GM12878 (cell line): ENCODE data around the gene LTBP4. TPM values are rescaled to one million over a fixed set of nuclear protein-coding genes. Genes with fewer than 3 reads are reported as not detected.

ENCODE experiments used
- ATAC-seq: fragments of 200-7000 bp; cut with Tn5 transposase; 3 replicates; pipeline ENCODE4 v1.9.1; 2020; ENCODE audit warnings: mild to moderate bottlenecking, moderate library complexity
- BruUV-seq: library from RNA; stranded (reverse); fragments of 400-500 nt; replicated peaks from 2 replicates; lab custom pipeline; 2021; lab: Mats Ljungman, UMichigan
- CTCF ChIA-PET: fragments of 300-600 bp; sonication (Branson Sonifier 250); formaldehyde crosslinking; extraction: SDS; loops from one replicate; lab custom pipeline; 2021; ENCODE audit warnings: inconsistent platforms; lab: Yijun Ruan, JAX
- POLR2A ChIA-PET: fragments of 350-600 bp; formaldehyde crosslinking; extraction: SDS; loops from one replicate; lab custom pipeline; 2021; ENCODE audit warnings: inconsistent platforms; lab: Charles Lee
- RAD21 ChIA-PET: fragments of 300-600 bp; sonication (Branson Sonifier 250); formaldehyde crosslinking; loops from one replicate; lab custom pipeline; 2023; ENCODE audit warnings: antibody characterized with exemption; ENCODE audit not compliant: unreplicated experiment; lab: Charles Lee
- SMC1A ChIA-PET: fragments of 300-600 bp; sonication (Branson Sonifier 250); formaldehyde crosslinking; loops from one replicate; lab custom pipeline; 2023; ENCODE audit not compliant: unreplicated experiment, uncharacterized antibody; lab: Charles Lee
- DNase-seq: peaks from one replicate; pipeline ENCODE4 v3.0.0-alpha.2; 2011; ENCODE audit warnings: low read depth, low spot score
- FAIRE-seq: peaks from 3 replicates; lab custom pipeline; 2011; peaks lifted over from hg19 to GRCh38; lab: Jason Lieb, UNC
- H2AFZ ChIP-seq: 2 replicates; pipeline ENCODE4 v1.6.0; 2011; ENCODE audit warnings: low read depth, low read length, control low read depth; ENCODE audit not compliant: control insufficient read depth
- H3K27ac ChIP-seq: 2 replicates; pipeline ENCODE4 v1.5.1; 2011; ENCODE audit warnings: control low read depth; ENCODE audit not compliant: control insufficient read depth, insufficient read depth
- H3K27me3 ChIP-seq, 2 experiments: replicated peaks in 1 of 2; 2 replicates each; pipeline versions ENCODE4 v1.6.0 to v1.6.1; 2011; ENCODE audit warnings: low read length in 1 of 2; ENCODE audit not compliant: control insufficient read depth in 2 of 2, insufficient read depth in 2 of 2
- H3K36me3 ChIP-seq, 2 experiments: 2 replicates each; pipeline ENCODE4 v1.5.1; 2011; ENCODE audit warnings: low read length in 1 of 2; ENCODE audit not compliant: control insufficient read depth in 2 of 2, insufficient read depth in 2 of 2
- H3K4me1 ChIP-seq: 2 replicates; pipeline ENCODE4 v1.6.1; 2011; ENCODE audit warnings: mild to moderate bottlenecking, low read length, moderate library complexity, mixed read lengths; ENCODE audit not compliant: control insufficient read depth, insufficient read depth
- H3K4me2 ChIP-seq: 2 replicates; pipeline ENCODE4 v1.6.0; 2011; ENCODE audit warnings: control low read depth; ENCODE audit not compliant: control insufficient read depth, insufficient read depth
- H3K4me3 ChIP-seq: fragments of 200-600 bp; sonication (generic); 2 replicates; pipeline ENCODE4 v1.5.1; 2016
- H3K79me2 ChIP-seq: 2 replicates; pipeline ENCODE4 v1.6.0; 2011; ENCODE audit warnings: low read length; ENCODE audit not compliant: control insufficient read depth, insufficient read depth
- H3K9ac ChIP-seq: 2 replicates; pipeline ENCODE4 v1.8.0; 2011; ENCODE audit warnings: low read length, control low read depth, mixed read lengths; ENCODE audit not compliant: control insufficient read depth, insufficient read depth
- H3K9me3 ChIP-seq: replicated peaks from 3 replicates; pipeline ENCODE4 v1.5.1; 2011; ENCODE audit warnings: mild to moderate bottlenecking, low read length; ENCODE audit not compliant: control insufficient read depth, insufficient read depth
- H4K20me1 ChIP-seq: 2 replicates; pipeline ENCODE4 v1.6.0; 2011; ENCODE audit not compliant: control insufficient read depth, insufficient read depth
- BACH1 ChIP-seq: fragments of 450-650 bp; IDR thresholded peaks from 2 replicates; pipeline ENCODE4 v1.6.1; 2017; ENCODE audit warnings: mild to moderate bottlenecking, borderline replicate concordance
- CEBPB ChIP-seq, 2 experiments: fragments of 150-350 bp in 1 of 2; IDR thresholded peaks; 2 replicates each; pipeline ENCODE4 v1.6.1; 2012 to 2014; ENCODE audit warnings: low read depth in 2 of 2, low read length in 2 of 2, borderline replicate concordance in 1 of 2, inconsistent platforms in 1 of 2
- CTCF ChIP-seq, 3 experiments: IDR thresholded peaks in 2 of 3; conservative IDR thresholded peaks in 1 of 3; 2 replicates each; pipeline ENCODE4 v1.5.1; 2011; ENCODE audit warnings: low read depth in 3 of 3, low read length in 3 of 3, mild to moderate bottlenecking in 3 of 3, control low read depth in 2 of 3, moderate library complexity in 2 of 3, inconsistent platforms in 1 of 3, mixed read lengths in 1 of 3; ENCODE audit not compliant: control insufficient read depth in 2 of 3, insufficient read depth in 1 of 3; ENCODE audit errors: extremely low read depth in 1 of 3
- E2F4 ChIP-seq: IDR thresholded peaks from 2 replicates; pipeline ENCODE4 v1.6.1; 2012; ENCODE audit warnings: low read depth, low read length, improper control_type of control experiment
- HDGF ChIP-seq: fragments of 450-650 bp; IDR thresholded peaks from 2 replicates; pipeline ENCODE4 v1.6.1; 2016; ENCODE audit warnings: antibody characterized with exemption
- KAT2A ChIP-seq: conservative IDR thresholded peaks from 2 replicates; pipeline ENCODE4 v1.6.1; 2011; ENCODE audit warnings: low read depth, low read length; ENCODE audit not compliant: control insufficient read depth
- NFYB ChIP-seq: IDR thresholded peaks from 2 replicates; pipeline ENCODE4 v1.6.1; 2011; ENCODE audit warnings: low read depth, mild to moderate bottlenecking, low read length, improper control_type of control experiment, moderate library complexity; ENCODE audit not compliant: insufficient read depth
- PAX5 ChIP-seq: IDR thresholded peaks from 2 replicates; pipeline ENCODE4 v1.6.1; 2011; ENCODE audit warnings: low read depth, low read length, borderline replicate concordance
- RAD21 ChIP-seq: IDR thresholded peaks from 2 replicates; pipeline ENCODE4 v1.6.1; 2011; ENCODE audit warnings: mild to moderate bottlenecking, low read depth, low read length, moderate library complexity; ENCODE audit not compliant: insufficient read depth
- SUZ12 ChIP-seq: fragments of 200-600 bp; sonication (generic); IDR thresholded peaks from one replicate; pipeline ENCODE4 v1.6.1; 2018; ENCODE audit warnings: antibody characterized with exemption, mild to moderate bottlenecking; ENCODE audit not compliant: unreplicated experiment
- whole genome bisulfite sequencing: methylation state at CpG from one replicate; pipeline ENCODE4 v1.1.6; 2016; ENCODE audit warnings: low lambda C conversion rate; ENCODE audit not compliant: insufficient replicate concordance, insufficient coverage; ENCODE audit errors: missing lambda C conversion rate; 5-methylcytosine and 5-hydroxymethylcytosine counted together
- in situ Hi-C: fragments of 300-500 bp; cut with MboI; formaldehyde crosslinking; loops from 9 replicates; pipeline ENCODE4 v1.14.3; 2018; ENCODE audit warnings: mixed read lengths
- intact Hi-C: fragments of 100-400 bp; cut with micrococcal nuclease; formaldehyde crosslinking; loops from one replicate; pipeline ENCODE4 v1.14.2; 2022; ENCODE audit not compliant: unreplicated experiment
- polyA plus RNA-seq, 11 experiments: library from polyadenylated mRNA; depleted of rRNA in 4 of 11; unstranded in 6 of 11; stranded (reverse) in 5 of 11; fragments of >200 nt; fragmentation: Nextera tagmentation in 4 of 11; fragmentation: Illumina TruSeq in 1 of 11; extraction: Ambion mirVana in 4 of 11; extraction: Trizol in 1 of 11; gene quantifications; 1 replicate in 1 of 11; 2 replicates in 10 of 11; pipeline versions ENCODE4 v1.2.1 to v1.2.3, GENCODE V29; 2011 to 2016; ENCODE audit warnings: inconsistent platforms in 2 of 11, missing spikeins in 2 of 11, low read depth in 1 of 11
- total RNA-seq, 4 experiments: library from RNA; depleted of rRNA in 3 of 4; stranded (reverse); fragments of >200 nt in 3 of 4; fragmentation: Illumina TruSeq in 1 of 4; extraction: Trizol in 1 of 4; gene quantifications; 2 replicates each; pipeline versions ENCODE4 v1.2.1 to v1.2.3, GENCODE V29; 2013 to 2021
- TF ChIP-seq, protein P1 (sequence below): fragments of 450-650 bp; IDR thresholded peaks from 2 replicates; pipeline ENCODE4 v1.6.1; 2017; ENCODE audit warnings: mild to moderate bottlenecking
- TF ChIP-seq, protein P2 (sequence below): fragments of 450-650 bp; IDR thresholded peaks from 2 replicates; pipeline ENCODE4 v1.6.1; 2018; ENCODE audit warnings: mild to moderate bottlenecking, low read depth, moderate library complexity; ENCODE audit not compliant: partially characterized antibody

The LTBP4 gene
- total and polyA plus RNA-seq, 10 of the 15 experiments (the other 5 are each of a cell fraction or from before 2014, with no cell fraction given): 0.09 to 34.6 (median 8.5) TPM; not detected in 1

DNA sequence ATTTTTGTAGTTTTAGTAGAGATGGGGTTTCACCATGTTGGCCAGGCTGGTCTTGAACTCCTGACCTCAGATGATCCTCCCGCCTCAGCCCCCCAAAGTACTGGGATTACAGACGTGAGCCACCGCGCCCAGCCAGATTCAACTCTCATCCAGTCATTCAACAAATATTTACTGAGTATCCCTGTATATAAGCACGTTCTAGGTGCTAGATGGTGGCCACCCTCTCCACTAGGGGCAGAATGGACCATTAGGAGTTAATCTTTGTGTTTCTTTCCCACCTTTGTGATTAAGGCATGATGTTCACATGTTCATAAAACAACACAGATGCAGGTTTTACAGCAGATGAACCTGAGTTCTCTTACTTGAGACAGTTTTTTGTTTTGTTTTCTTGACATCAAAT lies 17.2 kb upstream of the LTBP4 start:
- ChIA-PET SMC1A (no interaction called here), RAD21 (no interaction called here), POLR2A (no interaction called here), CTCF (interaction anchor here (0.5 kb wide), 1 partner anchor 35 kb away, joined by 3 read pairs; no protein-coding TSS in a partner anchor)
- Histone ChIP-seq H3K4me1 (peaks cover 19% of the 10 kb centered on the region), H2AFZ (no peak overlapping the region), H4K20me1 (no peaks in the 10 kb centered on the region), H3K27ac (0 out of 2 replicates have a peak overlapping the region, but pooled peaks have one; percentile 2), H3K4me2 (no peak overlapping the region), H3K9me3 (no peaks in the 10 kb centered on the region), H3K9ac (no peak overlapping the region), H3K4me3 (no peak overlapping the region), H3K27me3 (no peaks in the 10 kb centered on the region), H3K36me3 (peaks cover 8 to 14% of the 10 kb centered on the region in 2 experiments), H3K79me2 (no peaks in the 10 kb centered on the region)
- ATAC-seq: 0 out of 3 replicates have a peak, but pooled peaks have one; percentile 32
- FAIRE-seq: no peak
- no TSS peak for BruUV-seq
- intact Hi-C loops (no loop called here), in situ Hi-C loops (no loop called here)
- no peak for DNase-seq
- 17% methylated on average over 5 of the region's 5 CpGs for WGBS
- TF ChIP-seq CEBPB (IDR thresholded peaks at IDR 0.05; ENCODE audit: borderline replicate concordance in 1 of 2, low read depth in 2 of 2, low read length in 2 of 2): no peak
- TF ChIP-seq RAD21: 0 out of 2 replicates have a peak, but pooled peaks have one; percentile 14
- TF ChIP-seq HDGF: no peak
- TF ChIP-seq, protein P1, sequence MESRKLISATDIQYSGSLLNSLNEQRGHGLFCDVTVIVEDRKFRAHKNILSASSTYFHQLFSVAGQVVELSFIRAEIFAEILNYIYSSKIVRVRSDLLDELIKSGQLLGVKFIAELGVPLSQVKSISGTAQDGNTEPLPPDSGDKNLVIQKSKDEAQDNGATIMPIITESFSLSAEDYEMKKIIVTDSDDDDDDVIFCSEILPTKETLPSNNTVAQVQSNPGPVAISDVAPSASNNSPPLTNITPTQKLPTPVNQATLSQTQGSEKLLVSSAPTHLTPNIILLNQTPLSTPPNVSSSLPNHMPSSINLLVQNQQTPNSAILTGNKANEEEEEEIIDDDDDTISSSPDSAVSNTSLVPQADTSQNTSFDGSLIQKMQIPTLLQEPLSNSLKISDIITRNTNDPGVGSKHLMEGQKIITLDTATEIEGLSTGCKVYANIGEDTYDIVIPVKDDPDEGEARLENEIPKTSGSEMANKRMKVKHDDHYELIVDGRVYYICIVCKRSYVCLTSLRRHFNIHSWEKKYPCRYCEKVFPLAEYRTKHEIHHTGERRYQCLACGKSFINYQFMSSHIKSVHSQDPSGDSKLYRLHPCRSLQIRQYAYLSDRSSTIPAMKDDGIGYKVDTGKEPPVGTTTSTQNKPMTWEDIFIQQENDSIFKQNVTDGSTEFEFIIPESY: no peak
- no peak for TF ChIP-seq BACH1
- TF ChIP-seq CTCF (IDR thresholded peaks at IDR 0.05 in 2 of 3, conservative IDR thresholded peaks at IDR 0.05 in 1 of 3; ENCODE audit: control insufficient read depth in 2 of 3, extremely low read depth in 1 of 3, insufficient read depth in 1 of 3, low read depth in 3 of 3, low read length in 3 of 3): peak in 1 of 3 experiments; percentile 44; a peak in 2 of 6 replicates
- TF ChIP-seq SUZ12: no peak
- no peak for TF ChIP-seq E2F4
- no peak for TF ChIP-seq KAT2A
- no peak for TF ChIP-seq NFYB
- TF ChIP-seq, protein P2, sequence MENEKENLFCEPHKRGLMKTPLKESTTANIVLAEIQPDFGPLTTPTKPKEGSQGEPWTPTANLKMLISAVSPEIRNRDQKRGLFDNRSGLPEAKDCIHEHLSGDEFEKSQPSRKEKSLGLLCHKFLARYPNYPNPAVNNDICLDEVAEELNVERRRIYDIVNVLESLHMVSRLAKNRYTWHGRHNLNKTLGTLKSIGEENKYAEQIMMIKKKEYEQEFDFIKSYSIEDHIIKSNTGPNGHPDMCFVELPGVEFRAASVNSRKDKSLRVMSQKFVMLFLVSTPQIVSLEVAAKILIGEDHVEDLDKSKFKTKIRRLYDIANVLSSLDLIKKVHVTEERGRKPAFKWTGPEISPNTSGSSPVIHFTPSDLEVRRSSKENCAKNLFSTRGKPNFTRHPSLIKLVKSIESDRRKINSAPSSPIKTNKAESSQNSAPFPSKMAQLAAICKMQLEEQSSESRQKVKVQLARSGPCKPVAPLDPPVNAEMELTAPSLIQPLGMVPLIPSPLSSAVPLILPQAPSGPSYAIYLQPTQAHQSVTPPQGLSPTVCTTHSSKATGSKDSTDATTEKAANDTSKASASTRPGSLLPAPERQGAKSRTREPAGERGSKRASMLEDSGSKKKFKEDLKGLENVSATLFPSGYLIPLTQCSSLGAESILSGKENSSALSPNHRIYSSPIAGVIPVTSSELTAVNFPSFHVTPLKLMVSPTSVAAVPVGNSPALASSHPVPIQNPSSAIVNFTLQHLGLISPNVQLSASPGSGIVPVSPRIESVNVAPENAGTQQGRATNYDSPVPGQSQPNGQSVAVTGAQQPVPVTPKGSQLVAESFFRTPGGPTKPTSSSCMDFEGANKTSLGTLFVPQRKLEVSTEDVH: no peak
- no peak for TF ChIP-seq PAX5
